NCI-H2227 (cell line): ENCODE measurements around the gene PRR22.

ENCODE experiments used
- DNase-seq: peaks from one replicate; lab custom pipeline; 2025; ENCODE audit not compliant: unreplicated experiment; lab: John Stamatoyannopoulos, UW

The PRR22 gene

GRCh38 chr19:5814123-5814851 is 29.7 kb upstream of the PRR22 start:
- DNase-seq = no peak

GRCh38 chr19:5811117-5811516 is 26.6 kb upstream of the PRR22 start:
- DNase-seq = no peak

- DNase-seq = no peak
These were observed 24.9 kb upstream of the PRR22 start for GRCh38 chr19:5809469-5809868.

- DNase-seq = no peak
These were observed 24.5 kb upstream of the PRR22 start for GRCh38 chr19:5809053-5809452.

GRCh38 chr19:5808120-5808816 is 23.7 kb upstream of the PRR22 start:
- DNase-seq = no peak

GRCh38 chr19:5806905-5807304 is 22.4 kb upstream of the PRR22 start:
- no peak for DNase-seq

GRCh38 chr19:5806133-5806489 is 21.6 kb upstream of the PRR22 start:
- DNase-seq = no peak

GRCh38 chr19:5805462-5806132 is 21.1 kb upstream of the PRR22 start:
- peak; percentile 84 for DNase-seq

- DNase-seq = peak; percentile 56
These were observed 20.2 kb upstream of the PRR22 start, which contains the start of gene NRTN for GRCh38 chr19:5804516-5805461. TSS of gene NRTN (plus strand) at chr19:5805067. CDS start at chr19:5824166, 19,099 bp downstream.

- DNase-seq = peak; percentile 95
These were observed 19.4 kb upstream of the PRR22 start for GRCh38 chr19:5803752-5804515.

- no peak for DNase-seq
These were observed 18.9 kb upstream of the PRR22 start for GRCh38 chr19:5803441-5803751.

- peak; percentile 83 for DNase-seq
These were observed 17.5 kb upstream of the PRR22 start for GRCh38 chr19:5801796-5802619.

GRCh38 chr19:5800361-5801270 is 16.1 kb upstream of the PRR22 start:
- DNase-seq = no peak

GRCh38 chr19:5799247-5800241 is 15.0 kb upstream of the PRR22 start:
- no peak for DNase-seq

GRCh38 chr19:5798244-5798643 is 13.7 kb upstream of the PRR22 start:
- DNase-seq = no peak

- no peak for DNase-seq
These were observed 10.9 kb upstream of the PRR22 start for GRCh38 chr19:5795382-5795919.

- no peak for DNase-seq
These were observed 8.6 kb upstream of the PRR22 start for GRCh38 chr19:5793188-5793587.
